SK-N-SH (cell line): ENCODE measurements around the gene KANSL3. TPM values are rescaled to one million over a fixed set of nuclear protein-coding genes. Genes with fewer than 3 reads are reported as not detected.

Experiments
- CTCF ChIA-PET: fragments of 300-600, 350-600 bp; formaldehyde crosslinking; extraction: SDS; loops from one replicate; lab custom pipeline; 2021; lab: Yijun Ruan, JAX
- POLR2A ChIA-PET: fragments of 350-600 bp; sonication (Branson Sonifier 250); formaldehyde crosslinking; extraction: SDS; loops from one replicate; lab custom pipeline; 2020; ENCODE audit warnings: antibody characterized with exemption, inconsistent platforms; lab: Yijun Ruan, JAX
- DNase-seq: peaks from one replicate; pipeline ENCODE4 v3.0.0; 2012
- H2AFZ ChIP-seq: fragments of 200-600 bp; sonication (generic); 2 replicates; pipeline ENCODE4 v1.8.1; 2016; ENCODE audit warnings: antibody characterized with exemption, mild to moderate bottlenecking, low read depth
- H3F3A ChIP-seq: fragments of 200-600 bp; sonication (generic); replicated peaks from 2 replicates; pipeline ENCODE3; 2016; ENCODE audit warnings: antibody characterized with exemption, mild to moderate bottlenecking; ENCODE audit not compliant: insufficient read depth
- H3K27ac ChIP-seq, 2 experiments: fragments of 200-500 bp in 1 of 2; fragments of 200-600 bp in 1 of 2; sonication (Bioruptor generic) in 1 of 2; sonication (generic), shearing (Covaris generic) in 1 of 2; 2 replicates each; pipeline versions ENCODE4 v1.5.1 to v1.6.1; 2014 to 2016; ENCODE audit warnings: low read depth in 2 of 2, inconsistent platforms in 1 of 2, low read length in 1 of 2, mild to moderate bottlenecking in 1 of 2, mixed read lengths in 1 of 2
- H3K27me3 ChIP-seq: fragments of 200-600 bp; sonication (generic), shearing (Covaris generic); 2 replicates; pipeline ENCODE4 v1.6.1; 2016; ENCODE audit warnings: mixed run types; ENCODE audit not compliant: insufficient read depth
- H3K36me3 ChIP-seq, 2 experiments: fragments of 200-500 bp in 1 of 2; fragments of 200-600 bp in 1 of 2; sonication (Bioruptor generic) in 1 of 2; sonication (generic) in 1 of 2; replicated peaks in 1 of 2; 2 replicates each; pipeline versions ENCODE3 to v1.5.1; 2014 to 2016; ENCODE audit warnings: low read length in 1 of 2, mild to moderate bottlenecking in 1 of 2; ENCODE audit not compliant: insufficient read depth in 2 of 2, control insufficient read depth in 1 of 2
- H3K4me1 ChIP-seq, 2 experiments: fragments of 200-500 bp in 1 of 2; fragments of 200-600 bp in 1 of 2; sonication (Bioruptor generic) in 1 of 2; sonication (generic), shearing (Covaris generic) in 1 of 2; 2 replicates each; pipeline versions ENCODE4 v1.5.1 to v1.6.1; 2014 to 2016; ENCODE audit warnings: low read depth in 1 of 2, low read length in 1 of 2, mixed run types in 1 of 2; ENCODE audit not compliant: insufficient read depth in 2 of 2, control insufficient read depth in 1 of 2
- H3K4me2 ChIP-seq: fragments of 200-600 bp; sonication (generic), shearing (Covaris generic); 2 replicates; pipeline ENCODE4 v1.6.1; 2017; ENCODE audit warnings: mixed run types
- H3K4me3 ChIP-seq, 2 experiments: fragments of 200-500 bp in 1 of 2; fragments of 200-600 bp in 1 of 2; sonication (Bioruptor generic) in 1 of 2; sonication (generic), shearing (Covaris generic) in 1 of 2; 2 replicates each; pipeline versions ENCODE4 v1.5.1 to v1.8.1; 2014 to 2016; ENCODE audit warnings: low read depth in 2 of 2, inconsistent platforms in 1 of 2, low read length in 1 of 2, mild to moderate bottlenecking in 1 of 2, mixed read lengths in 1 of 2, moderate library complexity in 1 of 2
- H3K79me2 ChIP-seq: fragments of 200-600 bp; sonication (generic); 2 replicates; pipeline ENCODE4 v1.8.1; 2017; ENCODE audit warnings: mild to moderate bottlenecking; ENCODE audit not compliant: insufficient read depth
- H3K9ac ChIP-seq: fragments of 200-600 bp; sonication (generic); 2 replicates; pipeline ENCODE4 v1.6.1; 2017; ENCODE audit warnings: mixed run types
- H3K9me2 ChIP-seq: fragments of 200-600 bp; sonication (generic); 2 replicates; pipeline ENCODE4 v1.6.1; 2017; ENCODE audit warnings: mixed run types
- H3K9me3 ChIP-seq: fragments of 200-600 bp; sonication (generic); 2 replicates; pipeline ENCODE4 v1.6.1; 2017; ENCODE audit warnings: mixed run types, mild to moderate bottlenecking, moderate library complexity
- H4K20me1 ChIP-seq: fragments of 200-600 bp; sonication (generic); 2 replicates; pipeline ENCODE4 v1.6.1; 2017; ENCODE audit warnings: mild to moderate bottlenecking, mixed run types; ENCODE audit not compliant: insufficient read depth
- CTCF ChIP-seq: fragments of 200-600 bp; sonication (generic); IDR thresholded peaks from 2 replicates; pipeline ENCODE4 v1.6.1; 2017; ENCODE audit warnings: antibody characterized with exemption, mild to moderate bottlenecking, moderate library complexity
- ELF1 ChIP-seq: IDR thresholded peaks from 2 replicates; pipeline ENCODE4 v1.4.0; 2012
- EP300 ChIP-seq, 2 experiments: IDR thresholded peaks; 2 replicates each; pipeline versions ENCODE4 v1.4.0 to v1.6.1; 2012; ENCODE audit warnings: borderline replicate concordance in 1 of 2, low read depth in 1 of 2, low read length in 1 of 2
- EZH2phosphoT487 ChIP-seq: fragments of 200-600 bp; sonication (generic); IDR thresholded peaks from 2 replicates; pipeline ENCODE4 v1.6.1; 2017; ENCODE audit warnings: low read depth, mixed run types, mild to moderate bottlenecking, antibody characterized with exemption, moderate library complexity, borderline replicate concordance
- FOXM1 ChIP-seq: IDR thresholded peaks from 2 replicates; pipeline ENCODE4 v1.4.0; 2012; ENCODE audit warnings: low read depth, mild to moderate bottlenecking
- GABPA ChIP-seq: IDR thresholded peaks from 2 replicates; pipeline ENCODE4 v1.4.0; 2012; ENCODE audit warnings: low read depth, mild to moderate bottlenecking
- GATA2 ChIP-seq: sonication (generic); formaldehyde crosslinking; IDR thresholded peaks from 2 replicates; pipeline ENCODE4 v1.5.0; 2020; ENCODE audit warnings: mild to moderate bottlenecking, missing genetic modification reagents
- MEF2A ChIP-seq: IDR thresholded peaks from 2 replicates; pipeline ENCODE4 v1.4.0; 2012; ENCODE audit warnings: low read depth, borderline replicate concordance
- MXI1 ChIP-seq: IDR thresholded peaks from 2 replicates; pipeline ENCODE4 v1.6.1; 2012; ENCODE audit warnings: mild to moderate bottlenecking, low read depth, low read length, improper control_type of control experiment
- NRF1 ChIP-seq: IDR thresholded peaks from 2 replicates; pipeline ENCODE4 v1.6.1; 2012; ENCODE audit warnings: low read depth, mild to moderate bottlenecking, low read length
- RAD21 ChIP-seq: IDR thresholded peaks from 2 replicates; pipeline ENCODE4 v1.6.1; 2012; ENCODE audit warnings: mild to moderate bottlenecking, low read length
- RCOR1 ChIP-seq: fragments of 150-350 bp; IDR thresholded peaks from 2 replicates; pipeline ENCODE4 v1.6.1; 2017; ENCODE audit warnings: antibody characterized with exemption, low read length
- RXRA ChIP-seq: IDR thresholded peaks from 2 replicates; pipeline ENCODE4 v1.4.0; 2012; ENCODE audit warnings: low read depth, mild to moderate bottlenecking, borderline replicate concordance
- SMC3 ChIP-seq: IDR thresholded peaks from 2 replicates; pipeline ENCODE4 v1.6.1; 2012; ENCODE audit warnings: low read depth, low read length, improper control_type of control experiment
- USF1 ChIP-seq: IDR thresholded peaks from 2 replicates; pipeline ENCODE4 v1.4.0; 2012; ENCODE audit warnings: low read depth, borderline replicate concordance
- USF2 ChIP-seq: fragments of 150-350 bp; IDR thresholded peaks from 2 replicates; pipeline ENCODE4 v1.6.1; 2017; ENCODE audit warnings: antibody characterized with exemption, low read length, low read depth, borderline replicate concordance
- WGBS: methylation state at CpG from one replicate; pipeline ENCODE4 v1.1.6; 2017; ENCODE audit warnings: low lambda C conversion rate; 5-methylcytosine and 5-hydroxymethylcytosine counted together
- polyA plus RNA-seq, 3 experiments: library from polyadenylated mRNA; depleted of rRNA; stranded (reverse); fragments of >200 nt; gene quantifications; 2 replicates each; pipeline ENCODE4 v1.2.3, GENCODE V29; 2012

The KANSL3 gene
- polyA plus RNA-seq, 1 of the 3 experiments (the other 2 are of a cell fraction) = 10.7 TPM

DNA sequence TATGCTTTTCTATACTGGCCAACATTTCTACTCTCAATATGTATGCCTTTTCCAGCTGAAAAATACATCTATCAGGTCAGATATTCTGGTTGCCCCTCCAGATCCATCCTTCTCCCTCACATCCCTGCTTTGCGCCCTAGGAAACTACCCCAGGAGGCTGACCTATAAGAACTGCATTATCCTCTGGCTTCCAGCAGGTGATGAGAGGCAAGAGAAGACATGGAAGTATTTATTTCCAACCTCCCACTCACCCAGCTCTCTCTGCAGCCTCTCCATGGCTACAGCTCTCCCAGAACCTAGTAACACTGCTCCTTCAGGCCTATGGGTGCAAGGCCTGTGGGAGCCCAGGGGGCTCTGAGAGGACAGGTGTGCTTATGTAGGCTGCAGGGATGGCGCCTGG, 58.7 kb downstream of the KANSL3 start:
- Histone ChIP-seq H3K79me2 (no peaks in the 10 kb centered on the region), H3K27me3 (no peaks in the 10 kb centered on the region), H2AFZ (no peak overlapping the region), H3K4me2 (no peak overlapping the region), H3K27ac (no peak overlapping the region), H4K20me1 (no peaks in the 10 kb centered on the region), H3K4me3 (no peak overlapping the region), H3F3A (peaks cover 4% of the 10 kb centered on the region), H3K9me3 (no peaks in the 10 kb centered on the region), H3K9ac (no peak overlapping the region), H3K36me3 (peaks cover under 1 to 3% of the 10 kb centered on the region in 2 experiments), H3K4me1 (no peaks in the 10 kb centered on the region), H3K9me2 (no peaks in the 10 kb centered on the region)
- WGBS = 95% methylated on average over 2 of the region's 2 CpGs
- no peak for DNase-seq
- ChIA-PET CTCF (interaction anchor here (0.8 to 1.7 kb wide), 3 partner anchors 25 to 60 kb away, joined by 4 to 13 read pairs (median 4); no protein-coding TSS in a partner anchor), POLR2A (no interaction called here)
- no peak for TF ChIP-seq RAD21
- no peak for TF ChIP-seq RCOR1
- TF ChIP-seq USF1 = no peak
- no peak for TF ChIP-seq GATA2 (CRISPR knock-in tag)
- no peak for TF ChIP-seq ELF1
- TF ChIP-seq RXRA = no peak
- TF ChIP-seq GABPA = no peak
- TF ChIP-seq EP300 (IDR thresholded peaks at IDR 0.05; ENCODE audit: borderline replicate concordance in 1 of 2, low read depth in 1 of 2, low read length in 1 of 2) = no peak
- no peak for TF ChIP-seq NRF1

DNA sequence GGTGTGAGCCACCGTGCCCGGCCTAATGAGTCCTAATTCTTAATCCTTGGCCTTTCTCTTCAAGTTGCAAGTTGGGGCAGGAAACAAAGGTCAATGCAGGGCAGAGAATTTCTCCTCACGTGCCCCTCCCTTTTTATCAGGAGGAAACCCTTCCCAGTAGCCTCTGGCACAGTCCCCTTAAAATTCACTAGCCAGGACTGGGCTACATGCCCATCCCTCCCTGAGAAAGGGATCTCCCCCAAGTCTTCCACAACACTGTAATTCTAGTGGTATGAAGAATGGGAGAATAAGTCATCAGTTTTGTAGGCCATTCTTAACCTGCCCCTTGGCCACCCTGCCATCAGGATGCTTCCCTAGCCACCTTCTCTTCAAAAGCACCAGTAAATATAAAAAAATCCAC, 59.4 kb downstream of the KANSL3 start:
- no peak for TF ChIP-seq USF1
- TF ChIP-seq EZH2phosphoT487 = no peak
- TF ChIP-seq USF2 = no peak
- no peak for TF ChIP-seq FOXM1
- TF ChIP-seq SMC3 = no peak
- TF ChIP-seq CTCF = no peak
- no peak for TF ChIP-seq MEF2A
- TF ChIP-seq NRF1 = no peak
- no peak for TF ChIP-seq MXI1
- TF ChIP-seq, all 33 proteins: peak for 0
- no peak for DNase-seq
- Histone ChIP-seq H3K4me3 (no peak overlapping the region), H3K79me2 (no peaks in the 10 kb centered on the region), H3K36me3 (peaks cover 0 to 2% of the 10 kb centered on the region in 2 experiments), H3K9me2 (no peaks in the 10 kb centered on the region), H3K9me3 (no peaks in the 10 kb centered on the region), H3K27ac (no peak overlapping the region), H3K9ac (no peak overlapping the region), H2AFZ (no peak overlapping the region), H3F3A (no peaks in the 10 kb centered on the region), H3K27me3 (no peaks in the 10 kb centered on the region), H3K4me1 (no peaks in the 10 kb centered on the region), H3K4me2 (no peak overlapping the region), H4K20me1 (no peaks in the 10 kb centered on the region)
- CTCF ChIA-PET = interaction anchor here (1.7 kb wide), 1 partner anchor 25 kb away, joined by 13 read pairs; no protein-coding TSS in a partner anchor
- POLR2A ChIA-PET = no interaction called here
- WGBS = 86% methylated on average over 3 of the region's 3 CpGs
